T-helper 1 cell (primary cell): ENCODE data around the gene OR4P4.

Source experiments
- DNase-seq, 5 donors: peaks; one replicate each; pipeline ENCODE4 v3.0.0-alpha.2; 2012 to 2020
- total RNA-seq, 4 donors: gene quantifications; one replicate each; lab custom pipeline; 2026; lab: John Stamatoyannopoulos, UW

The OR4P4 gene
- 0 reads per million in 4 donors for total RNA-seq

GRCh38 chr11:55634813-55635212, at the start of gene OR4P4:
TSS of gene OR4P4 (plus strand) at chr11:55635113.
- no peak for DNase-seq

- DNase-seq, result no peak
Measured at GRCh38 chr11:55607545-55607944, 27.4 kb upstream of the OR4P4 start, which contains the start of gene OR4C11. TSS of gene OR4C11 (minus strand) at chr11:55607645. CDS start at chr11:55604373, 3,272 bp downstream.

GRCh38 chr11:55624531-55624930, 10.4 kb upstream of the OR4P4 start:
- DNase-seq, result no peak

- DNase-seq, result no peak
Measured at GRCh38 chr11:55648027-55648426, 13.1 kb downstream of the OR4P4 start, which contains the start of gene OR4S2. TSS of gene OR4S2 (plus strand) at chr11:55648327. CDS start at chr11:55650904, 2,577 bp downstream.

- no peak for DNase-seq
Measured at GRCh38 chr11:55652560-55652959, 17.6 kb downstream of the OR4P4 start.

- no peak for DNase-seq
Measured at GRCh38 chr11:55655096-55655495, 20.2 kb downstream of the OR4P4 start.

GRCh38 chr11:55658031-55658573, 23.2 kb downstream of the OR4P4 start:
- no peak for DNase-seq

- no peak for DNase-seq
Measured at GRCh38 chr11:55658608-55659007, 23.7 kb downstream of the OR4P4 start.

GRCh38 chr11:55661901-55662300, 27.0 kb downstream of the OR4P4 start, which contains the start of gene OR4C6:
TSS of gene OR4C6 (plus strand) at chr11:55662201. CDS start at chr11:55665167, 2,966 bp downstream.
- no peak for DNase-seq

- no peak for DNase-seq
Measured at GRCh38 chr11:55669376-55669775, 34.5 kb downstream of the OR4P4 start.

GRCh38 chr11:55673860-55674259, 38.9 kb downstream of the OR4P4 start:
- no peak for DNase-seq
